Panc1 (cell line): ENCODE results near the gene KCND3. TPM values are rescaled to one million over a fixed set of nuclear protein-coding genes. Genes with fewer than 3 reads are reported as not detected.

ENCODE experiments used
- ATAC-seq: fragments of 200-7000 bp; cut with Tn5 transposase; 2 replicates; pipeline ENCODE4 v1.9.1; 2020; ENCODE audit warnings: mild to moderate bottlenecking, moderate library complexity
- BruUV-seq: library from RNA; stranded (reverse); fragments of 400-500 nt; replicated peaks from 2 replicates; lab custom pipeline; 2021; lab: Mats Ljungman, UMichigan
- CTCF ChIA-PET: fragments of 300-600 bp; sonication (Branson Sonifier 250); formaldehyde crosslinking; loops from one replicate; lab custom pipeline; 2022; ENCODE audit warnings: antibody characterized with exemption; lab: Charles Lee
- POLR2A ChIA-PET: fragments of 300-600 bp; sonication (Branson Sonifier 250); formaldehyde crosslinking; loops from one replicate; lab custom pipeline; 2022; ENCODE audit warnings: antibody characterized with exemption; lab: Charles Lee
- DNase-seq: peaks from one replicate; pipeline ENCODE4 v3.0.0-alpha.2; 2010; ENCODE audit warnings: low read depth, low spot score
- H3K27ac ChIP-seq: 2 replicates; pipeline ENCODE4 v1.5.1; 2011; ENCODE audit warnings: mild to moderate bottlenecking, low read length, inconsistent platforms
- H3K27me3 ChIP-seq: fragments of 200-500 bp; sonication (Bioruptor generic); 2 replicates; pipeline ENCODE4 v1.6.0; 2014; ENCODE audit warnings: low read length, inconsistent platforms; ENCODE audit not compliant: control insufficient read depth, insufficient read depth
- H3K36me3 ChIP-seq: fragments of 200-500 bp; sonication (Bioruptor generic); 2 replicates; pipeline ENCODE4 v1.5.1; 2014; ENCODE audit warnings: inconsistent platforms, mild to moderate bottlenecking, low read length, moderate library complexity; ENCODE audit not compliant: control insufficient read depth, insufficient read depth
- H3K4me1 ChIP-seq: 2 replicates; pipeline ENCODE4 v1.5.1; 2011; ENCODE audit warnings: inconsistent platforms, mild to moderate bottlenecking, low read length, moderate library complexity; ENCODE audit not compliant: control insufficient read depth, insufficient read depth
- H3K4me3 ChIP-seq, 2 experiments: 2 replicates each; pipeline ENCODE4 v1.5.1; 2011 to 2012; ENCODE audit warnings: low read depth in 2 of 2, low read length in 2 of 2, mild to moderate bottlenecking in 2 of 2, inconsistent platforms in 1 of 2, moderate library complexity in 1 of 2
- H3K9me3 ChIP-seq: fragments of 200-500 bp; sonication (Bioruptor generic); 2 replicates; pipeline ENCODE4 v1.5.1; 2014; ENCODE audit warnings: low read depth, mild to moderate bottlenecking, inconsistent platforms, low read length, moderate library complexity; ENCODE audit not compliant: control insufficient read depth, insufficient read depth
- CTCF ChIP-seq: fragments of 450-650 bp; IDR thresholded peaks from 2 replicates; pipeline ENCODE4 v1.5.1; 2017; ENCODE audit warnings: mild to moderate bottlenecking
- POLR2AphosphoS5 ChIP-seq: IDR thresholded peaks from 2 replicates; pipeline ENCODE4 v1.6.1; 2012; ENCODE audit warnings: mild to moderate bottlenecking, low read depth, low read length, moderate library complexity
- SIN3A ChIP-seq: IDR thresholded peaks from 2 replicates; pipeline ENCODE4 v1.6.1; 2012; ENCODE audit warnings: low read depth, mild to moderate bottlenecking, low read length, moderate library complexity, borderline replicate concordance; ENCODE audit not compliant: insufficient read depth
- TCF7L2 ChIP-seq: IDR thresholded peaks from 2 replicates; pipeline ENCODE4 v1.6.1; 2011; ENCODE audit warnings: mild to moderate bottlenecking, low read depth, low read length, inconsistent platforms
- in situ Hi-C: cut with HindIII; loops from 2 replicates; pipeline ENCODE4 v1.10.0; 2016; ENCODE audit warnings: low sequenced_read_pairs, low pct_unique_long_range_greater_than_20kb
- intact Hi-C: fragments of 100-400 bp; cut with micrococcal nuclease; formaldehyde crosslinking; loops from one replicate; pipeline ENCODE4 v1.10.0; 2022; ENCODE audit not compliant: unreplicated experiment
- total RNA-seq: library from RNA; stranded (reverse); gene quantifications from one replicate; pipeline ENCODE4 v1.2.1, GENCODE V29; 2021; ENCODE audit not compliant: unreplicated experiment
- TF ChIP-seq, protein P1 (sequence below), 2 experiments: IDR thresholded peaks; 2 replicates each; pipeline ENCODE4 v1.6.1; 2011 to 2012; ENCODE audit warnings: low read depth in 2 of 2, control low read depth in 1 of 2, low read length in 1 of 2, mild to moderate bottlenecking in 1 of 2, moderate library complexity in 1 of 2; ENCODE audit not compliant: insufficient read depth in 1 of 2

Gene KCND3
- total RNA-seq, 1 experiment from 2014 or later = not detected

- ChIA-PET CTCF (no interaction called here), POLR2A (no interaction called here)
- Histone ChIP-seq H3K9me3 (no peaks in the 10 kb centered on the region), H3K4me3 (no peak overlapping the region), H3K27ac (no peak overlapping the region), H3K4me1 (no peaks in the 10 kb centered on the region), H3K36me3 (no peaks in the 10 kb centered on the region), H3K27me3 (no peaks in the 10 kb centered on the region)
- no peak for DNase-seq
- intact Hi-C loops (no loop called here), in situ Hi-C loops (no loop called here)
- no peak for ATAC-seq
- no TSS peak for BruUV-seq
- TF ChIP-seq POLR2AphosphoS5 (no peak), TCF7L2 (no peak), SIN3A (no peak), CTCF (no peak)
- TF ChIP-seq, protein P1, sequence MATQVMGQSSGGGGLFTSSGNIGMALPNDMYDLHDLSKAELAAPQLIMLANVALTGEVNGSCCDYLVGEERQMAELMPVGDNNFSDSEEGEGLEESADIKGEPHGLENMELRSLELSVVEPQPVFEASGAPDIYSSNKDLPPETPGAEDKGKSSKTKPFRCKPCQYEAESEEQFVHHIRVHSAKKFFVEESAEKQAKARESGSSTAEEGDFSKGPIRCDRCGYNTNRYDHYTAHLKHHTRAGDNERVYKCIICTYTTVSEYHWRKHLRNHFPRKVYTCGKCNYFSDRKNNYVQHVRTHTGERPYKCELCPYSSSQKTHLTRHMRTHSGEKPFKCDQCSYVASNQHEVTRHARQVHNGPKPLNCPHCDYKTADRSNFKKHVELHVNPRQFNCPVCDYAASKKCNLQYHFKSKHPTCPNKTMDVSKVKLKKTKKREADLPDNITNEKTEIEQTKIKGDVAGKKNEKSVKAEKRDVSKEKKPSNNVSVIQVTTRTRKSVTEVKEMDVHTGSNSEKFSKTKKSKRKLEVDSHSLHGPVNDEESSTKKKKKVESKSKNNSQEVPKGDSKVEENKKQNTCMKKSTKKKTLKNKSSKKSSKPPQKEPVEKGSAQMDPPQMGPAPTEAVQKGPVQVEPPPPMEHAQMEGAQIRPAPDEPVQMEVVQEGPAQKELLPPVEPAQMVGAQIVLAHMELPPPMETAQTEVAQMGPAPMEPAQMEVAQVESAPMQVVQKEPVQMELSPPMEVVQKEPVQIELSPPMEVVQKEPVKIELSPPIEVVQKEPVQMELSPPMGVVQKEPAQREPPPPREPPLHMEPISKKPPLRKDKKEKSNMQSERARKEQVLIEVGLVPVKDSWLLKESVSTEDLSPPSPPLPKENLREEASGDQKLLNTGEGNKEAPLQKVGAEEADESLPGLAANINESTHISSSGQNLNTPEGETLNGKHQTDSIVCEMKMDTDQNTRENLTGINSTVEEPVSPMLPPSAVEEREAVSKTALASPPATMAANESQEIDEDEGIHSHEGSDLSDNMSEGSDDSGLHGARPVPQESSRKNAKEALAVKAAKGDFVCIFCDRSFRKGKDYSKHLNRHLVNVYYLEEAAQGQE (IDR thresholded peaks at IDR 0.05; ENCODE audit: insufficient read depth in 1 of 2, low read depth in 2 of 2, low read length in 1 of 2) = no peak
Observed at GRCh38 chr1:111776391-111776790, 213.1 kb downstream of the KCND3 start.

DNA sequence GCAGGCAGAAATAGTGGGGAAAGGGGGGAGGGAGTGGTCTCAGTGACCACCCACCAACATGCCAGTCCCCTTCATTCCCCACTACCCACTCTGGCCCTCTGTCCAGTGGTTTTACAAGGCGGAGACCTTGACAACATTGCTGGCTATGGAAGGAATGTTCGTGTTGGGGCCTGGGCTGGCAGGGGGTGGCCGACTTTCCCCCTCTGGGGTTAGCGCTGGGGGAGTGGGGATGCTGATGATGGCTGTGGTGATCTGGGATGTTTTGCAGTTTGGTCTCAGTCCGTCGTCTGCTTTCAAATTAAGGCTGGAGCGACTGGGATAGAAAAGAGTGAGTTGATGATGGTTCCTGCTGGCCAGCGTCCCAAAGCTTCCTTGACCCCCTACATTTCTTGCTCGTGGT, 213.5 kb downstream of the KCND3 start:
- Histone ChIP-seq H3K9me3 (no peaks in the 10 kb centered on the region), H3K27ac (no peak overlapping the region), H3K4me1 (no peaks in the 10 kb centered on the region), H3K4me3 (no peak overlapping the region), H3K36me3 (no peaks in the 10 kb centered on the region), H3K27me3 (no peaks in the 10 kb centered on the region)
- no TSS peak for BruUV-seq
- ChIA-PET POLR2A (no interaction called here), CTCF (no interaction called here)
- ATAC-seq (no peak), DNase-seq (no peak)
- TF ChIP-seq TCF7L2 = no peak
- no peak for TF ChIP-seq CTCF
- no peak for TF ChIP-seq POLR2AphosphoS5
- no peak for TF ChIP-seq SIN3A
- TF ChIP-seq, protein P1 (IDR thresholded peaks at IDR 0.05; ENCODE audit: insufficient read depth in 1 of 2, low read depth in 2 of 2, low read length in 1 of 2) = no peak
- in situ Hi-C loops = no loop called here
- intact Hi-C loops = no loop called here
